HepG2 (cell line): ENCODE measurements around the gene NKX1-2. TPM values are rescaled to one million over a fixed set of nuclear protein-coding genes. Genes with fewer than 3 reads are reported as not detected.

Experiments used
- CREM ChIP-seq, 2 experiments: sonication (generic) in 1 of 2; formaldehyde crosslinking in 1 of 2; IDR thresholded peaks; 2 replicates each; pipeline versions ENCODE4 v1.4.0 to v1.6.1; 2016 to 2020; ENCODE audit warnings: antibody characterized with exemption in 1 of 2, mild to moderate bottlenecking in 1 of 2, missing genetic modification reagents in 1 of 2
- DR1 ChIP-seq: sonication (generic); formaldehyde crosslinking; IDR thresholded peaks from 2 replicates; pipeline ENCODE4 v1.8.0; 2021; ENCODE audit warnings: mild to moderate bottlenecking, missing genetic modification reagents, inconsistent platforms
- ELF3 ChIP-seq: IDR thresholded peaks from 2 replicates; pipeline ENCODE4 v1.6.1; 2016; ENCODE audit warnings: missing genetic modification reagents, missing compliant biosample characterization
- FOXA1 ChIP-seq, 2 experiments: fragments of 450-650 bp in 1 of 2; sonication (generic) in 1 of 2; formaldehyde crosslinking in 1 of 2; IDR thresholded peaks; 2 replicates each; pipeline versions ENCODE4 v1.4.0 to v1.6.1; 2016 to 2020; ENCODE audit warnings: missing genetic modification reagents in 1 of 2
- FOXA3 ChIP-seq: IDR thresholded peaks from 2 replicates; pipeline ENCODE4 v1.6.1; 2016; ENCODE audit warnings: missing genetic modification reagents, missing compliant biosample characterization
- KDM2A ChIP-seq: sonication (generic); formaldehyde crosslinking; IDR thresholded peaks from 2 replicates; pipeline ENCODE4 v1.4.0; 2020; ENCODE audit warnings: low read depth, missing genetic modification reagents, borderline replicate concordance
- MATR3 ChIP-seq: sonication (generic); formaldehyde crosslinking; IDR thresholded peaks from 2 replicates; pipeline ENCODE4 v1.4.0; 2020; ENCODE audit warnings: missing genetic modification reagents
- MBNL3 ChIP-seq: fragments of 250-450 bp; sonication (Bioruptor Pico); conservative IDR thresholded peaks from 2 replicates; pipeline ENCODE4 v1.8.0; 2022; ENCODE audit warnings: mild to moderate bottlenecking, inconsistent platforms
- NFE2 ChIP-seq: sonication (generic); formaldehyde crosslinking; IDR thresholded peaks from 2 replicates; pipeline ENCODE4 v1.4.0; 2020; ENCODE audit warnings: missing genetic modification reagents
- PITX1 ChIP-seq: sonication (generic); formaldehyde crosslinking; IDR thresholded peaks from 2 replicates; pipeline ENCODE4 v1.5.1; 2020; ENCODE audit warnings: mild to moderate bottlenecking, missing genetic modification reagents
- POLR2G ChIP-seq: fragments of 200-400 bp; formaldehyde crosslinking; IDR thresholded peaks from 2 replicates; pipeline ENCODE4 v1.6.1; 2018; ENCODE audit warnings: mild to moderate bottlenecking, low read depth, low read length, moderate library complexity
- PRMT3 ChIP-seq: sonication (generic); formaldehyde crosslinking; IDR thresholded peaks from 2 replicates; pipeline ENCODE4 v1.8.1; 2022; ENCODE audit warnings: low read depth, mild to moderate bottlenecking, moderate library complexity, missing genetic modification reagents, borderline replicate concordance
- RXRB ChIP-seq: IDR thresholded peaks from 2 replicates; pipeline ENCODE4 v1.6.1; 2016; ENCODE audit warnings: borderline replicate concordance, missing genetic modification reagents, missing compliant biosample characterization
- ZBTB7B ChIP-seq: sonication (generic); formaldehyde crosslinking; IDR thresholded peaks from 2 replicates; pipeline ENCODE4 v1.4.0; 2020; ENCODE audit warnings: missing genetic modification reagents
- ZNF282 ChIP-seq: fragments of 450-650 bp; IDR thresholded peaks from 2 replicates; pipeline ENCODE4 v1.6.1; 2018; ENCODE audit not compliant: partially characterized antibody
- ZNF382 ChIP-seq: sonication (generic); formaldehyde crosslinking; IDR thresholded peaks from 2 replicates; pipeline ENCODE4 v1.5.0; 2020; ENCODE audit warnings: missing genetic modification reagents, mild to moderate bottlenecking, borderline replicate concordance
- ZNF430 ChIP-seq: sonication (generic); formaldehyde crosslinking; IDR thresholded peaks from 2 replicates; pipeline ENCODE4 v1.9.0; 2021; ENCODE audit warnings: mild to moderate bottlenecking, missing genetic modification reagents
- ZNF605 ChIP-seq: sonication (generic); formaldehyde crosslinking; IDR thresholded peaks from 2 replicates; pipeline ENCODE4 v1.8.0; 2022; ENCODE audit warnings: mild to moderate bottlenecking, missing genetic modification reagents
- ZNF709 ChIP-seq: sonication (generic); formaldehyde crosslinking; IDR thresholded peaks from 2 replicates; pipeline ENCODE4 v1.5.0; 2020; ENCODE audit warnings: mild to moderate bottlenecking, missing genetic modification reagents
- polyA plus RNA-seq, 8 experiments: library from polyadenylated mRNA; depleted of rRNA in 3 of 8; stranded (reverse) in 7 of 8; unstranded in 1 of 8; fragments of >200 nt; fragmentation: Illumina TruSeq in 4 of 8; extraction: Trizol in 4 of 8; gene quantifications; 2 replicates each; pipeline versions ENCODE4 v1.2.1 to v1.2.3, GENCODE V29; 2011 to 2016; ENCODE audit warnings: low read depth in 4 of 8, missing spikeins in 1 of 8, mixed read lengths in 1 of 8; ENCODE audit not compliant: insufficient read depth in 1 of 8
- total RNA-seq, 5 experiments: library from RNA; depleted of rRNA; stranded (reverse); fragments of >200 nt; fragmentation: Illumina TruSeq; extraction: Trizol; gene quantifications; 2 replicates each; pipeline ENCODE4 v1.2.3, GENCODE V29; 2016; ENCODE audit warnings: low read depth in 1 of 5
- TF ChIP-seq, protein P1 (sequence below): sonication (generic); formaldehyde crosslinking; IDR thresholded peaks from 2 replicates; pipeline ENCODE4 v1.5.0; 2020; ENCODE audit warnings: missing genetic modification reagents
- TF ChIP-seq, protein P2 (sequence below): sonication (generic); formaldehyde crosslinking; IDR thresholded peaks from 2 replicates; pipeline ENCODE4 v1.4.0; 2020; ENCODE audit warnings: mild to moderate bottlenecking, missing genetic modification reagents
- TF ChIP-seq, protein P3 (sequence below): sonication (generic); formaldehyde crosslinking; IDR thresholded peaks from 2 replicates; pipeline ENCODE4 v1.4.0; 2020; ENCODE audit warnings: missing genetic modification reagents
- TF ChIP-seq, protein P4 (sequence below), 2 experiments: sonication (generic) in 1 of 2; formaldehyde crosslinking in 1 of 2; IDR thresholded peaks; 2 replicates each; pipeline versions ENCODE4 v1.5.1 to v1.6.1; 2011 to 2020; ENCODE audit warnings: borderline replicate concordance in 1 of 2, low read depth in 1 of 2, low read length in 1 of 2, mild to moderate bottlenecking in 1 of 2, missing genetic modification reagents in 1 of 2, moderate library complexity in 1 of 2

Gene NKX1-2
- total and polyA plus RNA-seq, 2 of the 13 experiments (the other 11 are each of a cell fraction or from before 2014, with no cell fraction given) = not detected

DNA sequence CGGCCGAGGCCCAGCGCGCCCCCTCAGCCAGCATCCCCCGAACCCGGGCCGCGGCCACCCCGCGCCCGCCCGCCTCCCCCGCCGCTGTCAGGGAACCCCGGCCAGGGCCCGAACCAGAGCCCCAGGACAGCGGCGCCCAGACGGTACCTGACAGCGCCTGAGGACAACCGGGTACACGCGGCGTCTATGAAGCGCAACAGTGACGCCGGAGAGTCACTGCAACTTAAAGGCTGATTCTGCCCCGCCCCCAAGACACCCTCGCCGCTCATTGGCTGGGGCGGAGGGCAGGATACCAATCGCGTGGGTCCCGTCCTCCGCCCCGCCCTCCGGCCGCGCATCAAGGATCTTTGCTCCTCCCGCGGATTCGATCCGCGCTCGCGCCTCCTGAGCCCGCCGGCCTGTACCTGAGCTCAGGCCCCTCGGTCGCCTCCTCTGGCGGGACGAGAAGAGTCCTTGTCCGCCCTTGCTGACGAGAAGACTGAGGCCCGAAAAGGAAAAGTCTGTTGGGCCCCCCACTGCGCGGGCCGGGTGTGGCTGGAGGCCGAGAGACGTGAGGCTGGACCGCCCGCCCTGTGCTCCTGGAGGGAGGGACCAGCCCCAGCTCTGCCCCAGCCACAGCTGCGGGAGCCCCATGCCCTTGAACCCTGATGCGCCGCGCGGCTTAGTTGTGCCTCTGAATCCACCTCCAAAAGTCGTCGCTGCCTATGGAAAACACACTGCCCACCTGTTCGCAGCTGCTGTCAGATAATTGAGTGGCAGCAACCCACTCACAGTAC, 30.9 kb downstream of the NKX1-2 start, which contains the start of gene OAT (continued):
- TF ChIP-seq, protein P1, sequence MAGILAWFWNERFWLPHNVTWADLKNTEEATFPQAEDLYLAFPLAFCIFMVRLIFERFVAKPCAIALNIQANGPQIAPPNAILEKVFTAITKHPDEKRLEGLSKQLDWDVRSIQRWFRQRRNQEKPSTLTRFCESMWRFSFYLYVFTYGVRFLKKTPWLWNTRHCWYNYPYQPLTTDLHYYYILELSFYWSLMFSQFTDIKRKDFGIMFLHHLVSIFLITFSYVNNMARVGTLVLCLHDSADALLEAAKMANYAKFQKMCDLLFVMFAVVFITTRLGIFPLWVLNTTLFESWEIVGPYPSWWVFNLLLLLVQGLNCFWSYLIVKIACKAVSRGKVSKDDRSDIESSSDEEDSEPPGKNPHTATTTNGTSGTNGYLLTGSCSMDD (CRISPR knock-in tag) = no peak
- peak; percentile 97 for TF ChIP-seq POLR2G
- TF ChIP-seq ZNF605 (CRISPR knock-in tag) = 0 out of 2 replicates have a peak, but pooled peaks have one; percentile 42
- TF ChIP-seq, protein P2, sequence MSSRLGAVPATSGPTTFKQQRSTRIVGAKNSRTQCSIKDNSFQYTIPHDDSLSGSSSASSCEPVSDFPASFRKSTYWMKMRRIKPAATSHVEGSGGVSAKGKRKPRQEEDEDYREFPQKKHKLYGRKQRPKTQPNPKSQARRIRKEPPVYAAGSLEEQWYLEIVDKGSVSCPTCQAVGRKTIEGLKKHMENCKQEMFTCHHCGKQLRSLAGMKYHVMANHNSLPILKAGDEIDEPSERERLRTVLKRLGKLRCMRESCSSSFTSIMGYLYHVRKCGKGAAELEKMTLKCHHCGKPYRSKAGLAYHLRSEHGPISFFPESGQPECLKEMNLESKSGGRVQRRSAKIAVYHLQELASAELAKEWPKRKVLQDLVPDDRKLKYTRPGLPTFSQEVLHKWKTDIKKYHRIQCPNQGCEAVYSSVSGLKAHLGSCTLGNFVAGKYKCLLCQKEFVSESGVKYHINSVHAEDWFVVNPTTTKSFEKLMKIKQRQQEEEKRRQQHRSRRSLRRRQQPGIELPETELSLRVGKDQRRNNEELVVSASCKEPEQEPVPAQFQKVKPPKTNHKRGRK (CRISPR knock-in tag) = no peak
- TF ChIP-seq MATR3 (CRISPR knock-in tag) = no peak
- peak; percentile 99 for TF ChIP-seq DR1 (CRISPR knock-in tag)
- no peak for TF ChIP-seq FOXA1 (IDR thresholded peaks at IDR 0.05)
- 0 out of 2 replicates have a peak, but pooled peaks have one; percentile 5 for TF ChIP-seq FOXA1 (CRISPR knock-in tag; IDR thresholded peaks at IDR 0.05)
- peak; percentile 54 for TF ChIP-seq PITX1 (CRISPR knock-in tag)
- no peak for TF ChIP-seq ZNF282
- TF ChIP-seq CREM (IDR thresholded peaks at IDR 0.05) = peak; percentile 59; the same call in 1 of the 2 replicates
- TF ChIP-seq CREM (CRISPR knock-in tag; IDR thresholded peaks at IDR 0.05) = no peak
- peak; percentile 45 for TF ChIP-seq ELF3
- 0 out of 2 replicates have a peak, but pooled peaks have one; percentile 52 for TF ChIP-seq PRMT3 (CRISPR knock-in tag)
- no peak for TF ChIP-seq ZNF382 (CRISPR knock-in tag)
- TF ChIP-seq ZNF709 (CRISPR knock-in tag) = no peak
- TF ChIP-seq, protein P3, sequence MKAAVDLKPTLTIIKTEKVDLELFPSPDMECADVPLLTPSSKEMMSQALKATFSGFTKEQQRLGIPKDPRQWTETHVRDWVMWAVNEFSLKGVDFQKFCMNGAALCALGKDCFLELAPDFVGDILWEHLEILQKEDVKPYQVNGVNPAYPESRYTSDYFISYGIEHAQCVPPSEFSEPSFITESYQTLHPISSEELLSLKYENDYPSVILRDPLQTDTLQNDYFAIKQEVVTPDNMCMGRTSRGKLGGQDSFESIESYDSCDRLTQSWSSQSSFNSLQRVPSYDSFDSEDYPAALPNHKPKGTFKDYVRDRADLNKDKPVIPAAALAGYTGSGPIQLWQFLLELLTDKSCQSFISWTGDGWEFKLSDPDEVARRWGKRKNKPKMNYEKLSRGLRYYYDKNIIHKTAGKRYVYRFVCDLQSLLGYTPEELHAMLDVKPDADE = no peak
- TF ChIP-seq NFE2 (CRISPR knock-in tag) = no peak
- no peak for TF ChIP-seq MBNL3 (CRISPR knock-in tag)
- TF ChIP-seq ZNF430 (CRISPR knock-in tag) = peak; percentile 57
- TF ChIP-seq, protein P4, sequence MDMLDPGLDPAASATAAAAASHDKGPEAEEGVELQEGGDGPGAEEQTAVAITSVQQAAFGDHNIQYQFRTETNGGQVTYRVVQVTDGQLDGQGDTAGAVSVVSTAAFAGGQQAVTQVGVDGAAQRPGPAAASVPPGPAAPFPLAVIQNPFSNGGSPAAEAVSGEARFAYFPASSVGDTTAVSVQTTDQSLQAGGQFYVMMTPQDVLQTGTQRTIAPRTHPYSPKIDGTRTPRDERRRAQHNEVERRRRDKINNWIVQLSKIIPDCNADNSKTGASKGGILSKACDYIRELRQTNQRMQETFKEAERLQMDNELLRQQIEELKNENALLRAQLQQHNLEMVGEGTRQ (IDR thresholded peaks at IDR 0.05; ENCODE audit: low read depth, low read length) = no peak
- TF ChIP-seq, protein P4 (CRISPR knock-in tag; IDR thresholded peaks at IDR 0.05; ENCODE audit: borderline replicate concordance) = peak; percentile 31; the same call in 1 of the 2 replicates
- peak; percentile 29; the same call in 1 of the 2 replicates for TF ChIP-seq FOXA3 (CRISPR knock-in tag)
- no peak for TF ChIP-seq ZBTB7B (CRISPR knock-in tag)
- TF ChIP-seq KDM2A (CRISPR knock-in tag) = peak; percentile 42; the same call in 1 of the 2 replicates
- TF ChIP-seq RXRB (CRISPR knock-in tag) = peak; percentile 35; the same call in 1 of the 2 replicates
